HTERT RPE-1 (cell line): ENCODE measurements around the gene PSMB5.
"Not testable (repeated sequence)": the region's sequence is repeated elsewhere in the genome, so short reads cannot be mapped to it uniquely, and the experiment has no call there.

Experiments
- in situ Hi-C: fragments of 300-500 bp; cut with MboI; formaldehyde crosslinking; loops from 4 replicates; pipeline ENCODE4 v1.14.3; 2020; ENCODE audit warnings: low sequenced_read_pairs

PSMB5 gene

GRCh38 chr14:23020143-23021128 is 14.3 kb downstream of the PSMB5 start:
- in situ Hi-C loops = no loop called here

- in situ Hi-C loops = no loop called here
These were observed 16.6 kb downstream of the PSMB5 start for GRCh38 chr14:23018107-23018506.

GRCh38 chr14:23017091-23017490 is 17.6 kb downstream of the PSMB5 start:
- in situ Hi-C loops = no loop called here

GRCh38 chr14:23015618-23016017 is 19.1 kb downstream of the PSMB5 start:
- in situ Hi-C loops = no loop called here

GRCh38 chr14:23013749-23014054 is 21.0 kb downstream of the PSMB5 start:
- in situ Hi-C loops = not testable (repeated sequence)

GRCh38 chr14:23013054-23013748 is 21.5 kb downstream of the PSMB5 start:
- in situ Hi-C loops = no loop called here

- in situ Hi-C loops = no loop called here
These were observed 24.6 kb downstream of the PSMB5 start, which contains the start of gene C14orf93 for GRCh38 chr14:23009939-23010726. Gene C14orf93 (minus strand): TSS chr14:23010143. CDS start chr14:22999023, 11,120 bp downstream.

- in situ Hi-C loops = no loop called here
These were observed 25.2 kb downstream of the PSMB5 start for GRCh38 chr14:23009483-23009938.

- in situ Hi-C loops = no loop called here
These were observed 25.9 kb downstream of the PSMB5 start for GRCh38 chr14:23008831-23009230.

- in situ Hi-C loops = no loop called here
These were observed 27.9 kb downstream of the PSMB5 start for GRCh38 chr14:23006544-23007419.

GRCh38 chr14:23006188-23006534 is 28.5 kb downstream of the PSMB5 start:
- in situ Hi-C loops = no loop called here

- in situ Hi-C loops = no loop called here
These were observed 29.1 kb downstream of the PSMB5 start for GRCh38 chr14:23005451-23006187.

GRCh38 chr14:23004274-23004673 is 30.4 kb downstream of the PSMB5 start:
- in situ Hi-C loops = not testable (repeated sequence)

- in situ Hi-C loops = no loop called here
These were observed 32.1 kb downstream of the PSMB5 start for GRCh38 chr14:23002592-23002991.

- in situ Hi-C loops = no loop called here
These were observed 33.8 kb downstream of the PSMB5 start for GRCh38 chr14:23000860-23001259.

- in situ Hi-C loops = no loop called here
These were observed 36.2 kb downstream of the PSMB5 start for GRCh38 chr14:22998329-22999012.

- in situ Hi-C loops = no loop called here
These were observed 36.9 kb downstream of the PSMB5 start for GRCh38 chr14:22997676-22998323.
